GM12874 (cell line): ENCODE measurements around the gene FGF11.

ENCODE experiments used
- CTCF ChIP-seq: IDR thresholded peaks from 2 replicates; pipeline ENCODE4 v1.5.1; 2011; ENCODE audit warnings: low read depth, mild to moderate bottlenecking, control low read depth, low read length, moderate library complexity; ENCODE audit not compliant: insufficient read depth

FGF11 gene

GRCh38 chr17:7396147-7396546 is 43.2 kb upstream of the FGF11 start:
- no peak for TF ChIP-seq CTCF

- no peak for TF ChIP-seq CTCF
Measured at GRCh38 chr17:7398612-7399011, 40.7 kb upstream of the FGF11 start.

- no peak for TF ChIP-seq CTCF
Measured at GRCh38 chr17:7403043-7403726, 36.1 kb upstream of the FGF11 start.

- TF ChIP-seq CTCF, result no peak
Measured at GRCh38 chr17:7403727-7403976, 35.7 kb upstream of the FGF11 start.

- no peak for TF ChIP-seq CTCF
Measured at GRCh38 chr17:7403977-7404736, 35.2 kb upstream of the FGF11 start, which contains the start of gene TMEM256. Gene TMEM256 (minus strand): TSS chr17:7404097. CDS start chr17:7404084, 13 bp downstream.

- TF ChIP-seq CTCF, result no peak
Measured at GRCh38 chr17:7404737-7405349, 34.5 kb upstream of the FGF11 start.

GRCh38 chr17:7405350-7406234 is 33.7 kb upstream of the FGF11 start:
- TF ChIP-seq CTCF, result no peak
